Measurements from ENCODE around the gene PPIL1.

Gene PPIL1

DNA sequence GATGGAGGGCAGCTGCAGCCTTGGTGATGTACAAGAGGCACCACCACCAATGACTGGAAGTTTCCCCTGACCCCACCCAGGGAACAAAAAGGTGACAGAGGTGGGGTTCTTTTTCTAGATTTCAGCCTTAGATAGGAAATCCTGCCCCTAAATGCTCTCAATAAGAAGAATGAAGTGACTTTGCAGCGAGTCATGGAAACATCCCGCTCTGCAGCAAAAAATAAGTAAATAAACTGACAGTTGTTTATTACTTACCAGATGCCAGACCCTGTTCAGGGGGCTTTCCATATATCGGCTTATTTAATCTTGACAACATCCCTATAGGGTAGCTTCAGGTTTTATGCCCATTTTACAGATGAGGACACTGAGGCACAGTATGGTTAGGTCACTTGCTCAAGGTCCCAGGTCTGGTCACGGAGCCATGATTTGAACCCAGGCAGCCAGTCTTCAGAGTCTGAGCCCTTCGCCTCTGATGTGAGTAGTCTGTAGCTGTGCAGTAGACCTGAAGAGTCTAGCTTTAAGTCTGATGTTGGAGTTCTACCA lies 30.3 kb upstream of the PPIL1 start:
- TF ChIP-seq GATA3 (IDR thresholded peaks at IDR 0.05; ENCODE audit: low read depth, low read length) (no peak), GATA2 (IDR thresholded peaks at IDR 0.05; ENCODE audit: low read depth, low read length) (no peak)

DNA sequence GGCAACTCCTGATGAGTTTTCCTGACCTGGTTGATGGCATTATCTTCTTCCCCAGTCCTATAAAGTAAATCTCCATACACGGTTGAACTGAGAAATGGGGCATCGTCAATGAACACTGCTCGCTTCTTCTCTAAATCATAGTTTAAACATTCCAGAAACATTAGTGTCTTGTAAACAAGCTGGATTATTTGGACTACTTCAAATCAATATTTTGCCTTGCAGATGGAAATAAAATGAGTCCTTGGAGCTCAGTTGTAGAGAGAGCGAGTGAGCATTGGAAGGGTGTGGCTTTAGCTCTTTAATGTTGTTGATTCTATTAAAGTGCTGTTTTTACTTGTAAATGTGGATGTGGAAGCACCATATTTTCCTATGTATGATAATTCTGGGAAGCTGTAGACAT lies 29.5 kb upstream of the PPIL1 start:
- TF ChIP-seq GATA3 (IDR thresholded peaks at IDR 0.05; ENCODE audit: low read depth, low read length): no peak
- TF ChIP-seq GATA2 (IDR thresholded peaks at IDR 0.05; ENCODE audit: low read depth, low read length): no peak

DNA sequence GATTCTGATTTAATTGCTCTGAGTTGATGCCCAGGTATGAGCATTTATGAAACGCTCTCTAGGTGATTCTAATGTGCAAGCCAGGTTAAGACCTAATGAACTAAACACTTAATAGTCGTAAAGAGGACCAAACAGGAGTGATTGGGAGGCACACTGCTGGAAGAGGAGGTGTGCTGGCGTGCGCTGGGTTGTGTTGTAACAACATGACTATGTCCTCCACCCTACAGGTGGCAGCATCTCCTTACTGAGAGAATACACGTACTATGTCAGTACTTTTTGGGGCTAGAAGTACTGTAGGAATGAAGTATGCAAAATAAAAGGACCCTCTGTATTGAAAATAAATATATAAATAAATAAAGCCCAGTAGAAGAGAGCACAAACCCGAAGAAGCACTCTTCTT lies 23.0 kb upstream of the PPIL1 start:
- TF ChIP-seq GATA2 (IDR thresholded peaks at IDR 0.05; ENCODE audit: low read depth, low read length) (no peak), GATA3 (IDR thresholded peaks at IDR 0.05; ENCODE audit: low read depth, low read length) (no peak)

DNA sequence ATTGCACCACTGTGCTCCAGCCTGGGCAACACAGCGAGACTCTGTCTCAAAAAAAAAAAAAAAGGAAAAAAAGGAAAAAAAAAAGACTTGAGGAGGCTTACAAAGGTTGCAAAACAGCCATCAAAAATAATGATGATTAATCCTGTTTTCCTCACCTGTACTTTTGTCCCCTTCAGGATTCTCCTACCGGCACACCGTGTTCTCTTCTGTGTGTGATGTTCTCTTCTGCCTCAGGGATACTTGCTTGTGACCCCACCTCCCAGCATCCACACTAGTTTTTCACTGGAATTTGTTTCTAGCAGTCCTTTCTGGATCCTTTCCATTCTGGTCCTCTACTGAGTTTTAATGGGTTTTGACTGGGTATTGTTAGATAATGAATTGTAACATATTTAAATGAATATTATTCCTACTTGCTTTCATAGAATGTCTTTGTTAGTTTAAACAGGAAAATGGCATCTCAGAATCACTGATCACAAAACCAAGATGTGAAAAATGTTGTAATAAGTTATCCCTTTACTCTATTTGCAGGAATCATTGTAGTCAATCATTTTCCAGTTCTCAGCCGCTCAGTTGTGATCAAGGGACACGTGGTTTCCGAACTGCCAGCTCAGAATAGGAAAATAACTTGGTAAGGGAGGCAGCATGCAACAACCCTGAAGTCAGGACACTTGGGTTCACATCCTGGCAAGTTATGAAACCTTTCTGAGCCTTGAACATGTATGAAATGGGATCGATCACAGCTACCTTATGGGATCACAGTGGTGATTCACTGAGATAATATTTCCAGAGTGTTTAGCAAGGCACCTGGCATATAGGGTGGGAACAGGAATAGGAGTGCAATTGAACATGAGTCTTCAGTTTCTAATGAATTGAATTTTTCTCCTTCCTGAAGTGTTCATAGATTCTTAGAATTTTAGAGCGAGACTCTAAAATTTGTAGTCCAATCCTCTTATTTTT lies 19.7 kb upstream of the PPIL1 start:
- no peak for TF ChIP-seq GATA3 (IDR thresholded peaks at IDR 0.05; ENCODE audit: low read depth, low read length)
- no peak for TF ChIP-seq GATA2 (IDR thresholded peaks at IDR 0.05; ENCODE audit: low read depth, low read length)

DNA sequence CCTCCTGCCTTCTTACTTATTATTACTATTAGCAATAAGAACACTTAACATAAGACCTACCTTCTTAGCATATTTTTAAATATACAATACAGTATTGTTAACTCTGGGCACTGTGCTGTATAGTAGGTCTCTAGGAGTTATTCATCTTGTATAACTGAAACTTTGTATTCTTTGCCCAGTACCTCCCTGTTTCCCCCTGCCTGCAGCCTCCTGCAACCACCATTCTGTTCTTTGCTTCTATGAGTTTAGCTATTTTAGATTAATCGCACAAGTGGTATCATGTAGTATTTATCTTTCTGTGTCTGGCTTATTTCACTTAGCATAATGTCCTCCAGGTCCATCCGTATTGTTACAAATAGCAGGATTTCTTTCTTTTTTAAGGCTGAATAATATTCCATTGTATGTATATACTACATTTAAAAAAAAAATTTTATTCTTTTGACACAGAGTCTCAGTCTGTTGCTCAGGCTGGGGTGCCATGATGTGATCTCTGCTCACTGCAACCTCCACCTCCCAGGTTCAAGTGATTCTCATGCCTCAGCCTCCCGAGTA lies 15.6 kb upstream of the PPIL1 start:
- TF ChIP-seq GATA3 (IDR thresholded peaks at IDR 0.05; ENCODE audit: low read depth, low read length): no peak
- no peak for TF ChIP-seq GATA2 (IDR thresholded peaks at IDR 0.05; ENCODE audit: low read depth, low read length)

DNA sequence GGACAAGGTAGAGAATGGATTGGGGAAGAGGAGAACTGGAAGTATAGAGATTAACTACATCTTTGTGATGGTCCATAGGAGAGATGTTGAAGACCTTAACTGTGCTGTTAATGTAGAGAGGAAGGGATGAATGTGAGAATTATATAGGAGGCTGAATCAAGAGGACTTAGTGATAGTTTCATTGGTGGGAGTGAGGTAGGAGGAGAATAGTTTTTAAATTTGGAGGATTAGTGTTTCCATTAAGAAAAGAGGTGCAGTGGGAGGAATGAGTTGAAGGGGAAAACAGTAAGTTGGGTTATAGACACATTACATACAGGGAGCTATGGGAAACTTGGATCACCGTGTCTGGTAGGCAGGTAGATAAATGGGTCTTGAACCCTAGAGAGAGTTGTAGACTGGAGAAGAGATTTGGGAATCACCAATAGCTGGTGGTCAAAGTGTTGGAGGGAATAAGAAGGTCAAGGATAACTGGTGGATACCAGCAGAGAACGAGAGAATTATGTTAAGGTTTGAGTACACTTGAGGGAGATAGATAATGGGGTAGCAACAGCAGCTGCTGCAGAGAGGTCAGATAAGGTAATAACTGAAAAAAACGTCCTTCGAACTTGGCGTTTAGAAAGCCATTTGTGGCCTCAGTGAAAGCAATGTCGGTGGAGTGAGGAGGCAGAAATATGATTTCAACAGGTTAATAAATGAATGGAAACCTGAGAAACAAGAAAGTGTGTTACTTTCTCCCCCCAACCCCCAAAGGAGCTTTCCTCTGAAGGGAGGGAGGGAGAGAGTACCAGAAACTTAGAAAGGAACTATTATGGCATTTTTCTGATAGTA lies 14.3 kb upstream of the PPIL1 start:
- no peak for TF ChIP-seq GATA2 (IDR thresholded peaks at IDR 0.05; ENCODE audit: low read depth, low read length)
- no peak for TF ChIP-seq GATA3 (IDR thresholded peaks at IDR 0.05; ENCODE audit: low read depth, low read length)

DNA sequence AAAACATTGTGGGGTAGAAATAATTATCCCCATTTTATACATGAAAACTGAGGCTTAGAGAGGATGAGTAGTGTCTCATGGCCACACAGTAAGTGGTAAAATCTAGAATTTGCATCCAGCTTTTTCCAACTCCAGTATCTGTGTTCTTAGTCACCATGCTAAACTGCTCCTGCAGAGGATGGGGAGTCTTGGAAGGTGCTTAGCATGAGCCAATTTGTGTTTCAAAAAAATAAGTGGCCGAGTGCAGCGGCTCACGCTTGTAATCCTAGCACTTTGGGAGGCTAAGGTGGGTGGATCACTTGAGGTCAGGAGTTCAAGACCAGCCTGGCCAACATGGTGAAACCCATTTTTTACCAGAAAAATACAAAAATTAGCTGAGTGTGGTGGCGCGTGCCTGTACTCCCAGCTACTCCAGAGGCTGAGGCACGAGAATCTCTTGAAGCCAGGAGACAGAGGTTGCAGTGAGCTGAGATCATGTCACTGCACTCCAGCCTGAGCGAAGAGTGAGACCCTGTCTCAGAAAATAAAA lies 13.6 kb upstream of the PPIL1 start:
- TF ChIP-seq GATA2 (IDR thresholded peaks at IDR 0.05; ENCODE audit: low read depth, low read length) (no peak), GATA3 (IDR thresholded peaks at IDR 0.05; ENCODE audit: low read depth, low read length) (no peak)

DNA sequence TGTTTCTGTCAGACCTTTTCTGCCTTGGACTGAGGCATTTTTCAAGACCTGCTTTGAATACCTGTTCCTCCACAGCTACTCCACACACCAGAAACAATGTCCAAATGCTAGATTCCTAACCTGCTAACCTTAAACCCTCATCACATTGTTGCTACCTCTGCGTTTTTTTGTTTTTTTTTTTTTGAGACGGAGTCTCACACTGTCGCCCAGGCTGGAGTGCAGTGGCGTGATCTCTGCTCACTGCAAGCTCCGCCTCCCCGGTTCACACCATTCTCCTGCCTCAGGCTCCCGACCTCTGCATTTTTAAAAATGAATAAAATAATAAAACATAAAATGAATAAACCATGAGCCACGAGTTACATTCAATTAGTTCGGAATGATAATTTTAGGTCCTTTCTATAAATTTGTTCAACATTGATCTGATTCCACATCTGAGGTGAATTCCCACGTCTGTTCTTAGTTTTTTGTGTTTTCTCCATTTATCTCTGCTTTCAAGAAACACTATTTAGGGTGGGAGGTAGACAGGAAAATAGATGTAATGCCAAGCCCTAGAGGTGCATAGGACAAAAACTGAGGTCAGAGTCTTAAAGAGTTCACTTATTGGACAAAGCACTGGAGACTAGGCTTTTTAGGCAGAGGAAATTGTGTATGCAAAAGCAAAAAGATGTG lies 12.5 kb upstream of the PPIL1 start:
- TF ChIP-seq GATA3 (IDR thresholded peaks at IDR 0.05; ENCODE audit: low read depth, low read length) (no peak), GATA2 (IDR thresholded peaks at IDR 0.05; ENCODE audit: low read depth, low read length) (no peak)

DNA sequence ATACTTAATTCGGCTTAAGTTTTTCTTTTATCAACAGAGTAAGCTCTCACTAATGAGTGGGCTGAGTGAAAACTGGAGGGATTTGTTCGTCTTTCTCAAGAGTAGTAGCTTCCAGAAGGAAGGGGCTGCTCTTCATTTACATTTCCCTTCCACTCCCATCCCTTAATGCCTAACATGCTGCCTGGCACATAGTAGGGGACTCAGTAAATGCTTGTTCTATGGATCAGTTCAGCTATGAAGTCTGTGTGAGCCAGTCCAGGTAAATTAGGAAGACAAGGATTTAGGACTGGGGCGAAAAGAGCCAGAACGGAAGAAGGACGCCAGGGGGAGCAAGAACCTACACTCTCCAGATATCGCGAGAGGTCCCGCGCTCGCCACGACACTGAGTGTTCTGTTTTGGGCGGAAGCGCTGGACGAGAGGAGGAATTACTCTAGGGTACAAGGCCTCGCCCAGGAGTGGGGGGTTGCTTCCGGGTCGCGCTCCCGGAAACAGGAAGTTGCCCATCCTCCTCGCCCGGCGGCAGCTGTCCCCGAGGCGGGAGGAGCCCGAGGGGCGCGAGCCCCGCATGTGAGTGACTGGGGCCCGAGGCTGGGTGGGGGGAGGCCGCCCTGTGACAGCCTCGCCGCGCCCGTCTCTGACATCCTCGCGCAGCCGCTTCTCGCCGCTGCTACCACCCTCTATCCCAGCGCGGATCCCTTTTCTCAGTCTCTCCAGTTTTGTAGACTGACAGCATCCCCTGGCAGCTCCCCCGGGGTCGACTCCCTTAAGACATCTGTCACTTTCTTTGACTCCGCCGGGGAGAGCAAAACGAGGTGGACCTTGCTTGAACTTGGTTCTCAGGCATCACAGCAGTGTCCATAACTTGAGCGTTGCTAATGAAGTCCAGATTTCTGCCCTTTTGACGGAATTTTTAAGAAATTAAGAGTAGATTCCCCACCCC lies 11.1 kb upstream of the PPIL1 start, which contains the start of gene C6orf89:
Gene C6orf89, plus strand, starts transcription at position 492 of the 941 bp plus-strand sequence. CDS start 13,493 bp downstream, outside the sequence.
- TF ChIP-seq GATA2 (IDR thresholded peaks at IDR 0.05; ENCODE audit: low read depth, low read length) (no peak), GATA3 (IDR thresholded peaks at IDR 0.05; ENCODE audit: low read depth, low read length) (no peak)

DNA sequence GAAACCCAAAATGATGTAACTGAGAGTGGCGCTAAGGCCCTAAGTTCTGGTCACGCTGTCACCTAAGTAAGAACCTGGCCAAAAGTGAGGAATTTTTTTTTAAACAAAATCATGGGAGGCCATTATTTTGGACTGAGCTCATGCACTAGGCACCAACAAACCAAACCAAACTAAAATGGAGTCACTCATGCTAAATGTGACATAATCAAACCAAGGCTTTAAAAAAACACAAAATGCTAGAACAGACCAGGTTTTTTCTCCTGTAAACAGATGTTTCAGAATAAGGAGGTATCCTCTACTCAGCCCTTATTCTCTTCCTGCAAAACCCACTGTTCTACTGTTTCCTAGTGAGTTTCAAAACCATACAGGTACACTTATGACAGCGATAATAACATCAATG lies 10.0 kb upstream of the PPIL1 start:
- TF ChIP-seq GATA2 (IDR thresholded peaks at IDR 0.05; ENCODE audit: low read depth, low read length) (no peak), GATA3 (IDR thresholded peaks at IDR 0.05; ENCODE audit: low read depth, low read length) (no peak)

DNA sequence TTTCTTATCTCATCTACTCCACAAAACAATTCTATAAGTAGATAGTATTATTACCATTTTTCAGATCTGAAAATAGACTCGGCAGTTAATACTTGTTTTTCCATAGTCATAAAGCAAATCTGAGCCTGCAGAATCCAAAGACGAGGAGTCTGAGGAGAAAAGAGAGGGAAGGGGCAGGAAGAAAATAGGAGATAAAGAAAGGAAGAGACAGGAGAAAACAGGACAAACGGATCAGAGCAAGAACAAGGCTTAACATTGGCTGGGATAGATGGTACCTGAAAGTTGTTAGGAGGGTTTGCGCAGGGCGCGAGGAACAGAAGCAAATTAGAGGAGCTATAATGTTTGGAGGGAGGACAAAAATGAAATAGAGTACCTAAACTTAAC lies 639 bp upstream of the PPIL1 start:
- TF ChIP-seq GATA3 (IDR thresholded peaks at IDR 0.05; ENCODE audit: low read depth, low read length): no peak
- TF ChIP-seq GATA2 (IDR thresholded peaks at IDR 0.05; ENCODE audit: low read depth, low read length): no peak
